GM19025 (cell line): ENCODE results near the gene UBR7.
"Not testable (repeated sequence)": the region's sequence is repeated elsewhere in the genome, so short reads cannot be mapped to it uniquely, and the experiment has no call there.

Experiments used
- ATAC-seq: cut with Tn5 transposase; IDR thresholded peaks from one replicate; pipeline ENCODE4 v1.9.1; 2021; ENCODE audit warnings: mild to moderate bottlenecking, low read depth, moderate library complexity; ENCODE audit not compliant: unreplicated experiment

Gene UBR7

DNA sequence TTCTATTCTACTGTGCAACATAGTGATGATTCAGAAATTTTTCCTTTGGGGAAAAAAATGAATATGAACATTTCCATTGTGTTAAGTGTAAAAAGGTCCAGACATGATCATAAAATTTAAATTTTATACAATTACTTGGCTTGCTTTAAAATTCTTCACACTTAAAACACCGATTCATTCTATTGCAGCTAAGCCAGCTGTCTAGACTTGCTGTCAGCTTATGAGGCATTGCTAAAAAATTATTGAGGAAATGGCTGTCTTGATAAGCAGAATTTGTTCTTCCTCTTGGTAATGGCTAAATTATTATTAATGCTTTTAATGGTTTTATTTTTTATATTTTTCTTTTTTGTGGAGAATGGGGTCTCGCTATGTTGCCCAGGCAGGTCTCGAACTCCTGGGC, 20.1 kb upstream of the UBR7 start:
- no peak for ATAC-seq

GRCh38 chr14:93195316-93195999, 11.6 kb upstream of the UBR7 start:
- ATAC-seq, result no peak

DNA sequence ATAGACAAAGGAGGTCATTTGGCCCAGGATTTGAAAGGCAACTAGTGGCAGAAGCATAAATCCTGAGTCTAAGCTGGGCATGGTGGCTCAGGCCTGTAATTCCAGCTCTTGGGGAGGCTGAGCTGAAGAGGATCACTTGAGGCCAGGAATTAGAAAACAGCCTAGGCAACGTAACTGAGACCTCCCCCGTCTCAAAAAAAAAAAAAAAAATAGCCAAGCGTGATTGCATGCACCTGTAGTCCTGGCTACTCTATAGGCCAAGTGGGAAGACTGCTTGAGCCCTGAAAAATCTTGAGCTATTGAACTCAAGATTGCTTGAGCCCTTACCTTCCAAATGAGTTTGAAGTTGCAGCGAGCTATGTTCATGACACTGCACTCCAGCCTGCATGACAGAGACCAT, 8.0 kb upstream of the UBR7 start:
- no peak for ATAC-seq

- no peak for ATAC-seq
Measured at GRCh38 chr14:93200553-93200952, 6.5 kb upstream of the UBR7 start.

GRCh38 chr14:93201155-93201704, 5.8 kb upstream of the UBR7 start:
- ATAC-seq, result no peak

GRCh38 chr14:93207468-93208308, 632 bp downstream of the UBR7 start:
- peak; percentile 42 for ATAC-seq

GRCh38 chr14:93212432-93212831, 5.4 kb downstream of the UBR7 start:
- peak; percentile 62 for ATAC-seq

GRCh38 chr14:93214598-93214997, 7.5 kb downstream of the UBR7 start:
- ATAC-seq, result no peak

GRCh38 chr14:93219103-93219726, 12.2 kb downstream of the UBR7 start:
- no peak for ATAC-seq

DNA sequence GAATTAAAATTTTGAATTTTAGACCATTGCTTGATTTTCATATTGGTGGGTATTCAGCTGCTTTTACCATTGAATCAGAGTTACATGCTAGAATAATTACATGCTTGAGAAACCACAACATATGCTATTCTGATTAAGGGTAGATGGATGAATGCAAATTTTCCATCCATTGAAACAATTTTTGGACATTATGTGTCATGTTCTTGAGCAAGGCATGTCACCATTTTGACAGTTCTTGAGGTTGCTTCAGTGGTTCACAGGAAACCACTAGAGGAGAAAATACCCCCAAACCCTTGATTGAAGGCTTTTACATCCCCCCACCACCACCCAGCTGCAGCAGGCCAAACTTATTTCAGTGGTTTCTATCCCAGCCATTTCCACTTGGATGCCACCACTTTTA, 13.5 kb downstream of the UBR7 start:
- no peak for ATAC-seq

DNA sequence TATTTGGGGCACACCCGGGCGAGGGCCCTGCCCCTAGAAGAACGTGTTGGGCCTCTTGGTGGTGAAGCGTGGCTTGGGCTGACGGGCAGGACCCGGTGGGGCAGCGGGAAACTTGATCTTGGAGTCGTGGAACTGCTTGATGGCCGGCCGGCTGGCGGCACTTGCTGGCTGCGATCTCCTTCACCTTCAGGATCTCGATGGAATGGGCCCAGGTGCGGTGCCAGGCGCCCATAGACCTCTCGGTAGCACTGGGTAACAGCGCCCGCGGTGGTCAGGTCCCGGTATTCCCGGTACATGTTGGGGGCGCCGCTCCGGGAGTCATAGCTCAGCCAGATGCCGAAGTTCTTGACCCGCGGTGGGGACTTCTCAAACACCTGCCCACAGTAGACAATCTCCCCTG, 16.5 kb downstream of the UBR7 start:
- ATAC-seq, result no peak

DNA sequence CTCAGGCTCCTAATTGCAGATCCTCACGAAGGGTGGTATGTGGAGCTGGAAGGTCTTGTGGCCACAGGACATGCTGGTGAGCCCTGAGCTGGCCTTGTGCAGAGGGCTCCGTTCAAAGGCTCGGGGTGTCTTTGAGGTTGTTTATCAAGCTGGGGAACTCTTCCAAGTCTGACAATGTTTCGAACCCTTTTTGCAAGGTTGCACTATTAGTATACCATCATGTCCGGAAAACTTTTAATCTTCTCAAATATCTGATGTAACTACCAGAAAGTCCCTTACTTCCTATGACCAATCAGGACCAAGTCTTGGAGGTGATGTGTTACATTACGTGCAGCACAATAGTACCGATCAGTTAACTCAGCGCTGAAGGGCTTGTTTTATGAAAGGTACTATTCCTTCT, 21.5 kb downstream of the UBR7 start:
- no peak for ATAC-seq

DNA sequence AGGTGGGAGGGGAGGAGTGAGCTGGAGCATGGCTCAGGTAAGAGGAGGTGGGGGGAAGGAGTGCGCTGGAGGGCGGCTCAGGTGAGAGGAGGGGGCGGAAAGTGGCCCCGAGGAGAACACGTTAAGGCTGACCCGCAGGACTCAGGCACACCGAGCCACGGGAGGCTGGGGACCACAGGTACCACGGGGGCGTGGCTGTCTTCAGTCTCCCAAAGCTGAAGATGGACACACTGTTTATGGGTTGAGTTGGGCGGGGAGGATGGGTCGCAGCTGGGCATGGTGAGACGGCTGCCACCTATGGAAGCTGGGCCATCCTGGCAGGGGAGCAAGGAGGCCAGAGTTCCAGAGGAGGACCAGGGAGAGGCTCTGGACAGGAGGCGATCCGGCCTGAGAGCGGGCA, 23.5 kb downstream of the UBR7 start:
- no peak for ATAC-seq

DNA sequence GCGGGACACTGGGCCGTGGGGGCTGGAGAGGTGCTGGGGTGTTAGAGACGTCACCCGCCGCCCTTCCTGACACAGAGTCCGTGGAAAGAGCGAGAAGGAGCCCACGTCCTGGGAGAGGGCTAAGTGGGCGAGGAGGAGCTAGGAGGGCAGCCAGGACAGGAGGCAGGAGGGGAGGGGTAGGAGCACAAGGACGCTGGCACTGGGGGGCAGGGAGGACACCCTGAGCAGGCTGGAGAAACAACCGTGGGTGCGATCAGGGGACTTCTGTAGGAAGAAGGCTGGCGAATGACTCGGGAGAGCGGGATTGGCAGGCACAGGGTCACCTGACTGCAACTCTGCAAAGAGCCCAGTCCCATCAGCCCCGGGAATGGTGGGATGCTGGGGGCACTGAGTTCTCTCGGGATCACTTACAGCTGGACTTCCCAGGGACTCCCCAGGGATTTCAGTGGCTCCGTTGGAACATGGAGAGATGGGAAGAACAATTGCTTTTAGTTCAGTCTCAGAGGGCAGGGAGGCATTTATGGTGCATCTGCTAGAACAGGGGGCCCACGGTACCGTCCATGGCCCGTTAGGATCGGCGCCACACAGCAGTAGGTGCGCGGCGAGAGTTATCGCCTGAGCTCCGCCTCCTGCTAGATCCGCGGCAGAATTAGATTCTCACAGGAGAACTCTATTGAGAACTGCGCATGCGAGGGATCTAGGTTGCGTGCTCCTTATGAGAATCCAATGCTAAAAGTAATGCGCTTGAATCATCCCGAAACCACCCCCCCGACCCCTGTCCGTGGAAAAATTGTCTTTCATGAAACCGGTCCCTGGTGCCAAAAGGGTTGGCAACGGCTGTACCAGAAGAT, 24.3 kb downstream of the UBR7 start:
- ATAC-seq, result no peak

- no peak for ATAC-seq
Measured at GRCh38 chr14:93232159-93232558, 25.1 kb downstream of the UBR7 start.

GRCh38 chr14:93233078-93233477, 26.0 kb downstream of the UBR7 start:
- not testable (repeated sequence) for ATAC-seq

DNA sequence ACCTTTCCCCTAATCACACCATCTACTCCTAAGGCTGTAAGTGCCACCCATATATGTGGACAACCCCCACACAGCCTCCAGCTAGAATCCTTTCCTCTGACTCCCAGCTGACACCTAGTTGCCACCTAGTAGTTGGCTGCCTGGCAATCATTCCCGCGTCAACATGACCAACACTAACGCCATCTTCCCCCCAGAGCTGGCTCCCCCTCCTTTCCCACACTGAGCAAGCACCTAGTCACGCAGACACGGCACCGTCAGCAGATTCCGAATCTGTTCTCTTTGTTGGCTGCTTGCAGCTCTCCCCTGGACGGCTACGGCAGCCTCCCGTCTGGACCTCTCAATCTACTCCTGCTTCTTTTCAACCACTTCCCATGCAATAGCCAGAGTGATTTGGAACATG, 27.7 kb downstream of the UBR7 start:
- no peak for ATAC-seq

GRCh38 chr14:93239869-93240677, 33.0 kb downstream of the UBR7 start:
- ATAC-seq, result no peak

DNA sequence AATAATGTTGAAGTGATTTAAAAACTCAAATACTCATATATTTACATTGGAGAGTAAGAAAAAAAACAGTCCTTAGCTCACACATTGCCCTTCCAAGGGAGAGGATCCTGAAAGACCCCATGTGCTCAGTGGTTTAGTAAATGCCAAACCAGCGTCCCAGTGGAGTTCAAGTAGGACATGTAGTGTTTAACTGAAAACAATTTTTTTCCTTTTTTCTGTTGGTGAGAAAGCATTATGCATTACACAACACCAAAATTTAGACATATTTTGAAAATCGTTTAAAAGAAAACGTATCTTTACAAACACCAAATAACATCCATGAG, 33.6 kb downstream of the UBR7 start:
- no peak for ATAC-seq
